GM18502 (cell line): ENCODE results near the gene PEX5L.

Source experiments
- ATAC-seq: cut with Tn5 transposase; IDR thresholded peaks from one replicate; pipeline ENCODE4 v1.9.1; 2021; ENCODE audit warnings: mild to moderate bottlenecking; ENCODE audit not compliant: unreplicated experiment, poor library complexity

Gene PEX5L

GRCh38 chr3:179853176-179853575, 183.6 kb downstream of the PEX5L start:
- peak; percentile 48 for ATAC-seq

DNA sequence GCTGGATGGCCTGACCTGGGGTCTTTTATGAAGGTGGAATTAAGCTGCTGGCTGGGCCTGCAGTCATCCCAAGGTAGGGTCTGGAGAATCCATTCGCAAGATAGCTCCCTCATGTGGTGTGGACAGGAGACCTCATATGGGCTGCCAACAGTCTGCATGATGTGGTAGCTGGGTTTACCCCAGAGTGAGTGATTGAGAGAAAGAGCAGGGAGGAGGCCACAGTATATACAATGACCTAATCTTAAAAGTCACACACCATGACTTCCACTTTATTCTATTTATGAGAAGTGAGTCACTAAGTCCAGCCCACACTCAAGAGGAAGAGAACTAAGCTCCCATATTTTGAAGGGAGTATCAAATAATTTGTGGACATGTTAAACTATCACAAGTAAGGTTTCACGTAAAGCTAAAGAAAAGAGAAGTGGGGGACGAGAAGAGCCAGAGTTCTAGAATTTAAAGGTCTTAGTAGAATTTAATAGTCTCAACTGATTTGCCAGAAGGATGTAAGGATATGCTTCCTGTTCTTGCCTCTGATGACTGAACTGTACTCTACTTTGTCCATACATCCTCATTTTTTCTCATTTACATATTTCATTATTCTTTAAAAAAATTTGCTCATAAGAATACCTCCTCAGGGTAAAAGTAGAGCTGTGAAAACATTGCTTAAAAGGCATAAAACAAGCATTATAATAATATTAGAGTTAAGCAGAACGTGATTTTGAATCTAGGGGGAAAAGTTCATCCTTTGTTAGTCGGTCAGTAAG, 184.4 kb downstream of the PEX5L start:
- peak; percentile 82 for ATAC-seq

DNA sequence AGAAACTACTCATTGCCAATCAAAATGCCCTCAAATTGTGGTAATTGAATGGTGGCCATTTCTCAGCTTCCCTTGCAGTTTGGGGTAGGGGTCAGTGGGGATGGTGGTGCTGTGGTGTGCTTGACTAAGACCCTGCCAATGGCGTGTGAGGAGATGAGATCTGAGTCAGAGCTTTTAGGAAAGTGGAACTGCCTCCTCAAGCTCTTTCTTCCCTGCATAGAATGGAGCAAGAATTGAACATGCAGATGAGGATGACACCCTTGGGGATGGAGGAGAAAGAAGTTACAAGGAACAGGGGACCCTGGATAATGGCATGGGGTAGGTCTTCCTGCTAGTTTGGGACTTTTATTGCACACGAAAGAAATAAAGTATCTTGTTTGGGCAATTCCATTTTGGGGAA, 188.0 kb downstream of the PEX5L start:
- no peak for ATAC-seq

DNA sequence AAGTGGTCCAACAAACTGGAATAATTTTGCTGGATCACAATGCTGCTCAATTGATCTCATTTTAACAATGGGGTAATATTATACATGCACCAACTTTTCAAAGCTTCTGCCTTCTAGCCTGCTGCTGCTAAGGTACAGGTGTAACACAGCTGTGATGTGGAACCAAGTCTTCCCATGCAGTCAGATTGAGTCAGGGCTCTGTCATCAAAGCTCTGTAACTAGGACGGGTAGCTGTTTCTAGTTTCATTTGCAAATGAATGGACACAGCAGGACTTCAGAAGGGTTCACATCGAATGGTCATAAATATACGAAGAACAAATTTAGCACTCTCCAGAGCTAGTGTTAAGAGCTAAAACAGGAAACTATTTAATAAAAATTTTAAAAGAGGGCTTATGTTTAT, 194.7 kb downstream of the PEX5L start:
- no peak for ATAC-seq

GRCh38 chr3:179840985-179841384, 195.8 kb downstream of the PEX5L start:
- no peak for ATAC-seq

GRCh38 chr3:179837374-179837773, 199.4 kb downstream of the PEX5L start:
- no peak for ATAC-seq

GRCh38 chr3:179833294-179833693, 203.4 kb downstream of the PEX5L start:
- ATAC-seq, result no peak

- no peak for ATAC-seq
These were observed 204.3 kb downstream of the PEX5L start for GRCh38 chr3:179832333-179832854.

DNA sequence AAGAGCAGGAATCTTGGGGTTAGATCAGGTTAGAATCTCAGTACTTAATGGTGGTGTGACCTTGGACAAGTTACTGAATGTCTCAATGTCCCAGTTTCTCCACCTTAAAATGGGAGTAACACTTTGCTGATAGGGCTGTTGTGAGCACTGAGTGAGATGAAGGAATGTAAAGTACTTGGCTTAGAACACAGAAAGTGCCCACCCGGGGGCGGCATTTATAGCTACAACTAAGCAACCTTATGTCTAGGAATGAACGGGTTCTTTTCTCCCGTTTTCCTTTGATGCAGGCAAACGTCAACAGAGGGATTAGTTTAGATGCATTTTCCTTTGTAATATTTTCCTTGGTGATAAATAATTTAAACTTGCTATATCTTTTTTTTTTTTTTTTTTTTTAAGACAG, 207.3 kb downstream of the PEX5L start:
- ATAC-seq, result no peak

DNA sequence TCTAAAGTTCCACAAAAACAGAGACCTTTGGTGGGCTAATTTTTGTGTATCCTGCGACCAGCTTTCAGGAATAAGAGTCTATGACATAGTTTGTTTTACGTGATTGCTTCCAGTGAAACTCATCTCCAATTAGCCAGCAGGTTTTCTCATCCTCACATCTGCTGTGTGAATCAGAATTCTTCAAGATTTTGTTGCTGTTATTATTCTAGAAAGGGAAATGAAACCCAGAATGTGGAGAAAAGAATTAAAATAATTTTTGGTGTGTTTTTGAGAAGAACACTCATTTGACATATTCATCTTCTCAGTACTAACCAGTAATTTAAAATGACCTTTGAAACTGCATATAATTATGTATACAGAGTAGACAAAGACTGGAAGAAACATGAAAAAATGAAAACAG, 208.0 kb downstream of the PEX5L start:
- no peak for ATAC-seq

GRCh38 chr3:179826247-179826637, 210.5 kb downstream of the PEX5L start:
- ATAC-seq, result no peak

GRCh38 chr3:179825527-179826246, 211.1 kb downstream of the PEX5L start:
- no peak for ATAC-seq

GRCh38 chr3:179822296-179822695, 214.4 kb downstream of the PEX5L start:
- no peak for ATAC-seq

DNA sequence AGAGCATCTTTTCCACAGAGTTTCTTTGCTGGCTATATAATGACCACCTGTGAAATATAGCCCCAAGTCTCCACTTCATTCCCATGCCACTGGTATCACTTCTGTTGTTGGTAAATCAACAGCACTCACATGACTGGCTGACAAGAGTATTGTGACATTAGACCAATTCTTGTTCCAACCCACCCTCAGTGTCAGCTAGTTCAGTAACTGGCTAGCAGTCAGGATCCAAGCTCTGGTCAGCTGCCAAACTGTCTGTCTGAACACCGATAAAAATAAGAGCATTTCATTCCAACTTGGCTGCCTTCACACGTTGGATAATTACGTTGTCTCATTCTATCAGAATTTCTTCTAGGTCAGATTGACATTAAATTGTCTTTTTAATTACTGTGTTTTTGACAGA, 217.4 kb downstream of the PEX5L start:
- no peak for ATAC-seq

DNA sequence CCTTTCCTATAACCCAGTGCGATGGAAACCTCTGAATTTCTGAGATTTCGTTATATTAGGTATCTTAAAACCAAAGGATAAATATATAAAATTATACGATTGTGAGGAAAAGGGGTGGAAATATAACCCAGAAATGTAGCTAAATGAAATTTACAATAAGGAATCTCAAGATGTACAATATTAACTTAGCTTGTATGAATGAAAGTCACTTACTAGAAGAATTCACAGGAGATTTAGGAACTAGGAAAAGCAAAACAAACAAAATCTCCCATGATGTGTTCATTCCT, 224.7 kb downstream of the PEX5L start:
- ATAC-seq, result no peak

- ATAC-seq, result peak; percentile 96
These were observed 225.2 kb downstream of the PEX5L start for GRCh38 chr3:179811321-179812095.

GRCh38 chr3:179809639-179810038, 227.1 kb downstream of the PEX5L start:
- ATAC-seq, result no peak

GRCh38 chr3:179807588-179807987, 229.1 kb downstream of the PEX5L start:
- ATAC-seq, result no peak

DNA sequence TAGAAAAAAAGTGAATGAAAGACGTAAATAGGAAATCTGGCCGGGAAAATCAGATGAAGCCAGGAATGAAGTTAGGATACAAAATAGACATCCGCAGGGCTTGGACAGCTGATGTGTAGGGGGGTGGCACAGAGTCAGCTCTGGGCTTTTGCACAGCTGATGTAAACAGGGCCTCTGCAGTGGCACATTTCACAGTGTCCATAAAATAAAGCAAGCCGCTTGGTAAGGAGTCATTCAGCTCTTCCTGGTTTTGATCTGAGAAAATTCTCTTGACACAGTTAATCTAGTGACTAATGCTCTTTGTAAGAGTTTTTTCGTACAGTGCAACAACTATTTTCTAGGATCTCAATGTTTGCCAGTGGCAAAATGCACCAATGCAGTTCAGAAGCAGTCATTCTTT, 230.6 kb downstream of the PEX5L start:
- ATAC-seq, result no peak

DNA sequence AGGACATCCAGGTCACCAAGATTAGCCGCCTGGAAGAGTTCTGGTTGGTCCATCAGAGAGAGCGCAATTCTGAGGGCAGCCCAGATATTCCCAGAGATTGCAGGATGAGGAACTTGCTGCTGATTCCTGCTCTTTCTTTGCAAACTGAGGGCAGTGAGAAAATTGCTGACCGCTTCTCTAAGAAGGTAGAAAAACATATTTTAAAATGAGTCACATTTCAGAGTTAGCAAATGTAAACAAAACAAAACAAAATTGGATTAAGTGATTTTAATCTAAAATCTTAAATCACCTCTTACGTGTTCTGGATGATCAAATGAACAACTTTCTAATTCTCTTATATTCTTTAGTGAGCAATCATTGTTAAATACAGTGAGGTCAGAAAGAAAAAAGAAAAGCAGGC, 234.9 kb downstream of the PEX5L start:
- no peak for ATAC-seq

DNA sequence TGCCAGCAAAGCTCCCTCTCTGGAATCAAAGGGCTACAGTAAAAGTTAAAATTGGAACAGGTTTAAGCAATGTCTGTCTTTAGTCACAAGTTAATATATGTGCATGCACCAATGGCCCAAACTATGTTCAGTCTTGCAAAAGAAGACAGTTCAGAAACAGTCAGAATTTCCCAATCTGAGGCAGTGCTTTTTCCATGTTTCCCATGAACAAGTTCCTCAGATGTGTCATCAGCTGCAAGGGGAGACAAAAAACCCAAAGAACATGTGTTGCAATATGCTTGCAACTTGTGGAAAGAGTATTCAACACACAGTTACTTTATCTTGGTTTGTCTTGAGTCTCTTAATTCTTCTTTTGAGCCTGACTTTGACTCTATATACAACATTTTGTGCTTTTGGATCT, 235.5 kb downstream of the PEX5L start:
- no peak for ATAC-seq
